ENCODE data around the gene MACROD2.

Gene MACROD2

DNA sequence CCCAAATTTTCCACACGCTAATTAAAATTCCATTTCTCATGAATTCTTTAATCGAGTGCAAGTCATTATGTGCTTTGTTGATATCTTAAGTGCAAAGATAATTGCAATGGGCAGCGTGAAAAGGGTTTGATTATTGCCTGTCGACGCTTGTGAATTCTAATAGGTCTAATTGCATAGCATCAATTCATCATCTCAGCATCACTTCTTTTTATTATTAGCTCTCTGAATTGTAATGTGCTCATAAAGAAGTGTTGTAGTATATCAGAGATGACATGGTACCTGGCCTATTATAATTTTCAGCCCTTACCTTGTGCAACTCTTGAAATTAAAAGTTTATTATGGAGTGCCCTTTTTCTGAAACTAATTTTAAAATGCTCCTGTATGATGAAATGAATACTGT is 1208.9 kb downstream of the MACROD2 start:
- DNase-seq = no peak

DNA sequence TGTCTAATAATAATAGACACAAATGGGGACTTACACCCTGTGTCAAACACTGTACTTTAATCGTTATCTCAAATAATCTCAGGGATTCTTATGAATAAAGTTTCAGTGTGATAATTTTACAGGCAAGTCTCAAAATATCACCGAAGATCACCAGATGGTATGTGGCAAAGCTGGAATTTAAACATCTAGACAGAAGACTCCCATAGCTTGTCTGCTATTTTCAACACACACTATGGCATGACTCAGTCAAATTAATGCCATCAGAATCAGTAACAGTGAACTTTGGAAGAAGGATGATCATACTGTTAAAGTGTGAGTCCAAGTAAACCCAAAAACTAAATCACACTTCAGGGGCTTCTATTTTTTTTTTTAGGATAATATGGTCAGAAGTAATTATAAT is 1209.7 kb downstream of the MACROD2 start:
- no peak for DNase-seq

DNA sequence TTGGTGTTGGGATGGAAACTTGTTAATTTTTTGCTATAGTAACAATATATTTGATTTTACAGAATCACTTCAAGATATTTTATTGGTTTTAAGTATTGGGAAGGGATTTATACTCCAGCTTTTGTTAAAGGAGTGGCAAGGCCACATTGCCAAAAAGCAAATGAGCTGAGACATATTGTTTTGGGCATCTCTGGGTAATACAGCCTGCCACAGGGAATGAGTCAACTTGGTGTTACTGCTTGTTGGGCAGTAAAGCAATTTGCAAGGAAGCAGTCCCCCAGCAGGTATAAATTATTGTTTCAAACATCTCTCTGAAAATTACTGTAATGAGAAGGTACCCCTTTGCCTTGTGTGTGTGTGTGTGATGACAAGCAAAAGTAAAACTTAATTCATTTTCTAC is 1210.4 kb downstream of the MACROD2 start:
- no peak for DNase-seq

DNA sequence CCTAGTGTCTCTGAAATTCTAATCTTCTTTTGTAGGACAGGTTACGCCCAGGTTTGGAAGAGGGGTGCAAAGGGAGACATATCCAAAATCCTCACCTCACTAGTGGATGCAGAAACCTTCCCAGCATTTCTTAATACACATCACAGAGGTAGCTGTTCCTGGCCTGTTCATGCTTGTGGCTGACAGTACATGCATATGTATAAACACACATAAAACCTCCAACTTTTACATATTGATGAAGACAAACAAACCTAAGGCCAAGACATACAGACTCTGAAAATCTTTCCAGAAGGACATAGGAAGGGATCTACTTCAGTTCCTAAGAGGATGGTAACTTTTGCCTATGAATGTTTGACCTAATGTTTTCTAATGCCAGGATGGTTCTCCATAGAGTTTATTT is 1214.2 kb downstream of the MACROD2 start:
- no peak for DNase-seq

DNA sequence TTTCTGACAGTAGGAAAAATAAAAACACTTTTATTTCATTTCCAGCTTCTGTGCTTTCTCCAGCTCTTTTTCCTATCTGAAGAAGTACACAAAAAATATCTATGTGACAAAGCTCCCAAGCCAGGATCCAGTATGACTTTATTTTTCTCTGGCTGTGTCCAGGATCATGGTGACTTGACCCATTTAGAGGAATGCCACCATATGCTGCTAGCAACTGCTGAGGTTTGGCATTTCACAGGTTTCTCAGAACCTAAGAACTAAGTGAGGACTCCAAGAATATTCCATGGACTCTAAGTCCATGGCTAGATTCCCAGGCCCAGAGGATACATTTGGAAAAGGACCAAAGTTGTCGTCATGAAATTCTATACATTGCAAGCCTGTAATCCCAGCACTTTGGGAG is 1218.7 kb downstream of the MACROD2 start:
- no peak for DNase-seq

DNA sequence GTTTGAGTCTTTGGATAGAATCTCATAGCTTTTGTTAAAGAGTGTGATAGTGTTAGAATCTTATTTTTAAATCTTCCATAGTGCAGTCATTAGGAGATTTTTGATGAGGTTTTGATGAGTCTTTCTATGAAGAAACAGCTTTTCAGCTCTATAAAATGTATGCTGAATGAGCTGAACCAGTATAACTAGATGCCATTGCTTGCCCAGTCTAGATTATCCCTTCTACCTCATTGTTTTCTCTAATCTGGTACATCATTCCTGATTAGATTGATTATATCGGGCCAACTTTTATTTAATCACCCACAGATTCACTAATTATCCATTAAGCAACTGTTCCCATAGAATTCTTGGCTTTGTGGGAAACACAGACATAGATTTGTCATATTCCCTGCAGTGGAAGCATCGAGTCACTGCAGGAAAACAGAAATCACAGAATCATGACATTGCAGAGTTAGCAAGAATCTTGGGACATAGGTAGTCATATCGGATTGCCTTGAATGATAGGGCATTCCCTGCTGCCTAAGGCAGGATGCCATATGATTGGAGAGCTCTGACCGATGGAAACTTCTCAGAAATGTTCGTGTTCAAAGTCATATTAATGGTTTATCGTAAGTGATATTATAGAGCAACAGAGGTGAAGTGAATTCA is 1224.8 kb downstream of the MACROD2 start:
- no peak for DNase-seq

DNA sequence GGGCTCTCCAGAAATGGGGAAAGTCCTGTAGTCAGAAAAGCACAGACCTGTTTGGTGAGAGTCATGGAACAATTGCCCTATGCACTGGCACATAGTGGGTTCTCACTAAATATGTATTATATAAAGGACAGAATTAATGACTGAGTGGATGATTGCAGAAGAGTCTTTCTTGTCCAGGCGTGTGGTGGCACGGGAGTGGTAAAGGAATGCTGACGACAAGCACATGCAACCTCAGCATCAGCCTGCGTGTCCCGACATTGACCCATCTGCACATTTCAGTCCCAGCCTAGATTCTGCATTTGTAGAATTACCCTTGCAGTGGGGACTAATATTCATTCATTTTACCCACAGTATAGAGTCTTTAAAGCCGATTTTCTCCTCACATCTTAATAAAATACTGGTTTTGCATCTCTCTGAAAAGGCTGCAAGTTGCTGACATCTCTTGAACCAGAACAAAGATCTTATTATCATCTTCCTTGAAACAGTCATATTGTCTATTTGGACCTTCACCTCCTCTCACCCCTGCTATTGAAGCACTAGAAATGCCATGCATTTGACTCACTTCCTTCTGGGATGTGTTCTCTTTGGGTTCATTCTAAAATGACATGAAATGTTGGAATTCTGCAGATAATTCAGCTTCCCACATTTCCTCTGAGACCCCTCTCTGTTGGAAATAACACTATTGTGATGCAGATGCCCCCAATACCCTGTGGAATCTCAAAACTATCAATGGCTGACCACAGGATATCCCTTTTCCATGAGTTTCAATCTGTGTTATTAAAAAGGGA is 1225.7 kb downstream of the MACROD2 start:
- DNase-seq = no peak

DNA sequence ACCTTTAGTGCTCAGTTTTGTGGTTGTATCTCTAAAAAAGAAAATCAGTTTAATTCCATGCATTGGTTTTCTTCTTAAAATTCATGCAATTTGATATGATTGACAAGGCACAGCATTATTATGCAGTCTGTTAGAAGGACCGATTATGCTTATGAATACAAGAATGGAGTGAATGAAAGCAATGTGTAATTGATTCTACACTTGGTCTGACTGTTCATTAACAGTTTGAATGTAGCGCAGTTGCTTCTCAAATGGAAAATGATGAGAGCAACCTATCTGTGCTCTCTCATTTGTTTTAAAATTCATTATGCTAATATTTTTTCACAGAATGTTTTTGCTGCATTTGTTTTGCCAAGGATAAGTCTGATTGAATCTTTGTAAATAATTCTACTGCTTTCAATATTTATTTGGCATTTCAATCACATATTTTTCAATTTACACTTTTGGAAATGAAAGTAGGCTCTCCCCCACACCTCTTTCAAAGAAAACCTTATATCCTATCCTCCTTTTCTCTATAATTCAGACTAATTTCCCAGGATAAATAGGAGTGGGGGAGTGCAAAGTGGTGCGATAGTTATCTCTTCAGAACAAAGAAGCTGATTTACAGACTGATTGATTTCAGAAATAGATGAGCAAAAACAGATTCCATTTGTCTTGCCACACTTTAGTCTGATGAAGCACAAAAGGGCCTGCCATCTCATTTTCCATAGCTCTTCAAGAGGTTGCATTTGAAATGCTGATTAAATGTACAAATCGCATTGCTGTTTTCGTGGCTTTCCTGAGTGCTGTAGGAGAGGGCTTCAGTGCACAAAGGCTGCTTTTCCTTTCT is 1227.4 kb downstream of the MACROD2 start:
- no peak for DNase-seq

DNA sequence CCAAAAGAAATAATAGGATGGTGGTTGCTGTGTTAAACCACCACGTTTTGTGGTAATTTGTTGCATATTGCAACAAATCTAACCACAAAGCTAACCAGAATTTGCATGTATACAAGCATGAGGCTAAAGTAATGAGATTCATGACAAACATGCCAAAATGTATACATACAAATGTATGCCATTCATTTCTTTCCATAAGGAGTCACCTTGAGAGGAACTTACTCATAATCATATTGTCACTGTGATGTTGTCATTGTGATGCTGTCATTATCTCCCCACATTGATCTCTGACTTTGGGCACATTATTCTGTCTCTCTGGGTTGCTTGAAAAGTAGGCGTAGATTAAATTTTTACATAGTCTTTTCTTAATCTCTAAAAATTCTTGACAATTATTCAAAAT is 1228.9 kb downstream of the MACROD2 start:
- DNase-seq = no peak

DNA sequence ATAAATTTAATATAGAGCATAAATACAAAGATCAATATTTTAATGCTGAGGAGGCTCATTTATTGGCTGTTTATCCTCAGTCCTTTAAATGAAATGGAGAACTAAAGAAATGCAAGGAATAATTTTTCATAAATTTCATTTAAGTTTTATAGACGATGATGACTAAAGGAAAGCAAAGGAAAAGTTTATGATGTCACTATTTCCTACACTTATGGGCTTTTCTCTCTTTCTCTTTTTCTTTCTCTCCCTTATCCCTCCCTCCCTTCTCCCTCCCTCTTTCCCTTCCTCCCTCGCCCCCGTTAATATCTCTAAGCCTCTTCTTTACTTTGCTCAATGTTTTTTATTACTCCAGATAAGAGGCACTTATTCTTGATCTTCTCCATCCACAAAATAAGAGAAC is 1231.8 kb downstream of the MACROD2 start:
- DNase-seq = no peak

DNA sequence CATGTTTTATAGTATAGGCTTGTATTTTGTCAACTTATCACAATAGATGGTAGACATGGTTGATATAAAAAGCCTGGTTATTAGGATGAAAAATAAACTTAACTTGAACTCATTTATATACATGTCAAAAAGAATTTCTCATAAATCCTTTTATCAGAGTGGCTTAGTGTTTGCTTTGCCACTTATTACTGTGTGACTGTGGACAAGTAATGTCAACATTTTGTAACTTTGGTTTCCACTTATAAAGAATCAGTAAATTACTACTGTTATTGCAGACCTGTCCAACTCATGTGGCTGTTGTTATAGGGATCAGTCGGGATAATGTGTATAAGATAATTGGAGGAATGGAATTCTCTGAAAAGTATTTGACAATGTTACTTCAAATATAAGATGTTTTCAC is 1236.9 kb downstream of the MACROD2 start:
- DNase-seq = no peak

DNA sequence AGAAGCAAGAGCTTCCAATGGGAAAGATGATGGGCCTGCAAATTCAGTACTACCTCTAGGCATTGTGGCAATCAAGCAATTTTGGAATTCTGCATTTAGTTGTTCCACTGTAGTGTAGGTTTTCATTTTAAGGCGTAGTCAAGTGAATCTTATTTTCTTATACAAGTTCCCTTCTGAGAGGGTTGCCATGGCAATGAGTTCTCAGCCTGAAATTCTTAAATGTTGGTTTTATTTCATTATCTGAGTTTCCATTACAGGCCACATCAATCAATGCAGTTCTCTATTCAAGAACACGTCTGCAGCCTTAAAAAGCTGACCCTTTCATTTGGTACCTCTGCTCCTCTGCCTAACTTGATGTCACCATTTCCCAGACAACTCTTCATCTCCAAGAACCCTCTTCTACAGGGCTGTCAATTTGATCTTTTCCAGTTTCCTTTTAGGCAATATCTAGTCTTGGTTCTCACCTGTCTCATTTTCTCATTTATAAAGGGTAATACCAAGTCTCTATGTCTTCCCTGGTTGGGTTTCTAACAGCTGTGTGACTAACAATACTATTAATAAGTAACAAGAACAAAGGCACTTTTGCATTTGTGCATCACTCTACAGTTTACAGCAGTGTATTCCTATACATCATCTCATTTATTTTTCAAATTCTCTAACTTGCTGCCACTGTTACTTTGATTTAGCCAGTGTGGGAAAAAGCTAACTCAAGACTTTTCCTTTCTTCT is 1240.3 kb downstream of the MACROD2 start:
- DNase-seq = no peak

DNA sequence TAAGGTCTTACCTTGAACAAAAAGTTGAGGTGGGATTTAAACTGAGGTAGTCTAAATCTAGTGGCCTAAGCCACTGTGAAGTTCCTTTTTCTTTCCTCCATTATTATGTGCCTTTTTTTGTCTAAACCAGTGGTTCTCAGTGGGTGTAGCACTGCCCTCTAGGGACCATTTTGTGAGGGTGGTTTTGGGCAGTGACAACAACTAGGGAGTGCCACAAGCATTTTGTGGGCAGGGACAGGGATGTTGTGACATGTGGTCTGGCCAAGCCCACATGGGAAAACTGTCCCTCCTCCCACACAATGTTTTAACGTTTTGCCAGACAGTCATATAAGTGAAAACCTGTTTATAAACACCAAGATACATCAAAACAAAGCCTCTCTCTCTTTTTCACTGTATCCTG is 1241.5 kb downstream of the MACROD2 start:
- no peak for DNase-seq

DNA sequence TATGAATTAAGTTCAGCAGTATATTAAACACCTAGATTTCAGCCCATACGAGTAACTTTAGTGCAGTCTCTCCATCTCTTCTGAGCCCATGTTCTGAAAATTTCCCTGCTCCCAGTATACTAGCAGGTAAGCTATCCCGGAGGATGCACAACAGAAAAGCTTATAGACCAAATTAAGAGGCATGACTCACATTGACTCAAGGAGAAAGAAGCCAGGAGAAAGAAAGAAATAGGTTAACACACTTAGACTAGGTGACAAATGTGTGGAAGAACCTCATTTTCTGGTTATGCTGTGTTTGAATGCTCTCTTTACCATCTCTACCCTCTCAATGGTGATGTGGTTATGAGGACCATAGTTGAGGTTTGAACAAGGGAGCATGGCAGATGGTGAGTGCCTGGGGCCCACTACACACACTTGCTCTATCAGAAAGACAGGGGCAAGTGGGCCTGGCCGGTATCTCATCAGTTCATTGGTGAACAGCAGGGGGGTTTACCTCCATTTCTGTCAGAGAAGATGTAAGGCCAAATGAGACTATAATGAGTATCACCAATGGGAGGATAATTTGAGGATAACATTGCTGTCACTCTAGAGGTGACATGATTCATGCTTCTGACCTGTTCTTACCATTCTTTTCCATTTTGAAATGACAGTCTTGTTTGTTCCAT is 1244.4 kb downstream of the MACROD2 start:
- DNase-seq = no peak

DNA sequence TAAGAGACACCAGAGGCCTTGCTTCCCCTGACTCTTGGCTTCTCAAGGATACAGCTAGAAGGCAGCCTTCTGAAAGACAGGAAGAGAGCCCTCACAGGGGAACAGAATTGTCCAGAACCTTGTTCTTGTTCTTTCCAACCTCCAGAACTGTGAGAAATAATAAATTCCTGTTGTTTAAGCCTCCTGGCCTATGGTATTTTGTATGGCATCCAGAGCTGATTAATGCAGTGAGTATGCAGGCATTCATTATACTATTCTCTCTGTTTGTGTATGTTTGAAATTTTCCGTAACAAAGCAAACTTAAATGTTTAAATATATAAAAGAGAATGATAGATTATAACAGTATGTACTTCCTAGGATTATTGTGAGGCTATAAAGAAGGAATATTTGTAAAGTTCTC is 1245.5 kb downstream of the MACROD2 start:
- DNase-seq = no peak

DNA sequence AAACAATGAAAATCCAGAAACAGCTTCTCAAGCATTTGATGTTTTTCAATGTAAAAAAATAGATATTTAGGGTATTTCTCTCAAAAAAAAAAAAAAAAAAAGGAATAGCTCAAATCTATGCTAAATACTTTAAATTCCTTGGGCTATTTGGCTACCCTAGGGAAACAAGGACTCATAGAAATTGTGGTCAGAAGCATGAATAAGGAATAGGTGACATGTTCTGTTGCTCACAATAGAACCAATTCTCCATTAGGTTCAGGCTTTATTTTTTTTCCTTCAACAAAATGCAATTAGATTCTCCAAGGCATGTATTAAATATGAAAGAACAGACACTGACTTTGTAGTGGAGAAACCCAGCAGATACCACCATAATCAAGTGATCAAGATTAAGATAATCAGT is 1246.4 kb downstream of the MACROD2 start:
- no peak for DNase-seq

DNA sequence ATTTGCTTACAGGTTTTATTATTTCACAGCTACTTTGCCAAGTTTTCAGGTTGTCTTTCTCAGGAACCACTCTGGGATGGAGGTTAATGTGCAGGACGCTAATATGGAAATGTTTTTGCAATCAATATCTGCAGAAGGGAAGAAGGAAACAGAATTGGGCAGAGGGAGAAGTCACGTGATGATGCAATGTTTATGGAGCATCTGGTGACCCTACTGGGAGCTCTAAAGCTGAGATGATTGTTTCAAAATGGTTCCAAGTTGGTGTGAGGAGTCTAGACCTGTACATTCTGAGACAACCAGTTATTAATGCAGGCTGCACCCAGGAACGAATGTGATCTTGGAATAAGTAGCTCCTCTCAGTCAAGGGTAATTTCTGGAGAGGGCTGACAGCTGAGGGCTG is 1247.5 kb downstream of the MACROD2 start:
- no peak for DNase-seq

DNA sequence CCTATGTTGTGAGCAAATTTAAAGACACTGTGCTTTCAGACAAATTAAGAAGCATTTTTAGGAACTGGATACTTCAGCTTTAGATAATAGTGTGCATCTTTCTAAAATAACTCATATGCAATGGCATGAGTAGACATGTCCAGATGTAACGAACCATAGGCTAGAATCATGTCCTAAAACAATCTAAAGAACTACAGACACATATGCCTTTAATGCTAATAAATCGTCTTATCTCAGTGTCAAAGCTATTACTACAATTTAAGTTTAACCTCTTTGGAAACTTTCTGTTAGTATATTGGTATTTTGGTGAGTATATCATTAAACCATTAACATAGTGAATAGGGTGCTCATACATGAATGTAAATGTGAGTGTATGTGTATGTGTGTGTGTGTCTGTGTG is 1250.6 kb downstream of the MACROD2 start:
- no peak for DNase-seq

DNA sequence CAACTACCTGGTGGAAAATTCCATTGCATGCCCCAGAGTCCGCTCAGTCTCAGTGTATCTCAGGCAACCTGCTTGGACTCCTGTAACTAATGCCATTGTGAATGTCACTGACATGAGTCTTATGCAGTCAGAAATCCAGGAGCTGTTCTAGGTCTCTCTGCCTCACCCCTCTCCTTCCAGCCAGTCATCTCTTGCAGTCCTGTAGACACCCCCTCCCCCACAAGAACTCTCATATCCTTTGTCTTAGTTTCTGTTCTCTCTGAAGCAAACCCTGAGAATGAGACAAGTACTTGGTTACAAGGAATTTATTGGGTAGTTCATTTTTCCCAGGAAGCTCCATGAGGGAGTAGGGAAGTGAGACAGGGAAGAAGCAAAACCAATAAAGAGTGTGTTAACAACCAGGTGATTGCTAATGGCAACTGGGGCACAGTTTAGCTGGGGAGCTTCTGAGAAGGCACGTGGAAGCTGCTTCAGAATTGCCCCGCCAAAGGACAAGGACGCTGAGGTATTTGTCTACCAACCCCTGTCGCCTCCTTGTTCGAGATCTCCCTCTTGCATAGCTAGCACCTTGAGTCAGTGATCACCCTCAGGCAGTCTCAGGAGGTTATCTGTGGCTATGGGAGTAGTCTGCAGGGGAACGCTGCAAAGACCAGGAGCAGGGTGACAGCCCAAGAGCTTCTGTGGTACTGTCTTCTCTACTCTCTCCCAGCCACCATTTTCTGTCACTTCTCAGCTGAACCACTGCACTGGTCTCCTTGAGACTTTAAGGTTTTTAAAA is 1253.5 kb downstream of the MACROD2 start:
- no peak for DNase-seq

DNA sequence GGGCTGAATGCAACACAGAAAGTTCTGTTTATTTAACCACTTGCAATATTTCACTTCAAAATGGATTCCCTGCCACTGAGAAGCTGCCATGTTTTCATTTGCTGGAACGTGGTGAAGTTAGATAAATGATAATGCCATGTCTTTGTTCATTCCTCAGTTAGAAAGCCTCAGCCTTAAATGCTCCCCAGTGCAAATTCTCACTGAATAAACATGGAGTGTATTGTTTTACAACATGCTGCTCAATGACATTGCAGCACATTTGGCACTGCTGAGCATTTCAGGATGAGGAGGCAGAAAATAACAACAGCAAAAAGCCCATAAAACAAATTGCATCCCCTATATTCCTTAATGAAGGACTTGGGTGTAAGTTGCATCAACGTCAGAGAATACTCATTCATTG is 1255.9 kb downstream of the MACROD2 start:
- DNase-seq = no peak

DNA sequence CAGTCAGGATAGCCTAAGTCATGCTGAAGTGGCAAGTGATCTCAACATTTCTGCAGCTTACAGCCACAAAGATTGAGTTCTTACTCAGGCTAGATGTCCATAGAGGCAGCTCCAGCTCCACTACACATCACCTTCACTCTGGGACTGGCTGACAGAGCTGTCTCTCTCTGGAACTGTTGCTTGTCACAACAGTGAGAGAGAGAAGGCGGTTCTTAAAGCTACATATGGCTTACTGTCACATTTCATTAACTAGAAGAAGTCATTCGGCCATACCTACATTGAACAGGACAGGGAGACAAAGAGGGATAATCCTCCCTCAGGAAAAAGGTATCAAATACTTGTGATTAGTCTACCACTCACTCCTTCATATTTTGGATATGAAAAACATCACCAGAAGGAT is 1257.0 kb downstream of the MACROD2 start:
- DNase-seq = no peak

DNA sequence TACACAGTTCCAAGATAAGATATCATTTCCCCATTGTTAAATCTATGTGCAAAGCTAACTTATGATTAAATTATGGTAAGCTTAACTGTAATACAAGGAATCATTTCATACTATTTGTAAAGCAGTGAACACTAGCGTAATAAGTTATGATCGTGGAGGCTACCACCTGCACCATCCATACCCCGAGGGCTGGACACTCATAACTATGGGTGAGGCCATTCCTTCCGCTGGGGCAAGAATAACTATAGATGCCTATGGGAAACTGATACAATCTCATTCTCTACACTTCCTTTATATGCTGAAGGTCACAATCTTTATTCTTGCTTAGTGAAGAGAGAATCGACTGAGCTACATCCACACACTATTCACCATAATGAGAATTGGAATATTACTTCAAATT is 1258.1 kb downstream of the MACROD2 start:
- no peak for DNase-seq
